Measurements from ENCODE around the gene STX19.

GRCh38 chr3:93969443-93969842 lies 59.0 kb downstream of the STX19 start:
- no peak for TF ChIP-seq CTCF (IDR thresholded peaks at IDR 0.05)
- TF ChIP-seq EP300 (IDR thresholded peaks at IDR 0.05; ENCODE audit: low read depth), result no peak
- no peak for TF ChIP-seq POLR2A (IDR thresholded peaks at IDR 0.05)
- no peak for TF ChIP-seq POLR2AphosphoS5 (IDR thresholded peaks at IDR 0.05)

All from transverse colon (tissue), 4 donors.